HFFc6 (cell line): Measurements from ENCODE around the gene LCLAT1. TPM values are rescaled to one million over a fixed set of nuclear protein-coding genes. Genes with fewer than 3 reads are reported as not detected.

Source experiments
- DNase-seq: peaks from one replicate; pipeline ENCODE4 v3.0.0-alpha.2; 2018
- H3K27ac Mint-ChIP-seq: 2 replicates; pipeline ENCODE4 v1.8.0; 2020; ENCODE audit warnings: mild to moderate bottlenecking, mixed read lengths
- H3K27me3 Mint-ChIP-seq: 2 replicates; pipeline ENCODE4 v1.8.0; 2021; ENCODE audit warnings: mild to moderate bottlenecking, moderate library complexity, mixed read lengths; ENCODE audit not compliant: insufficient read depth
- H3K36me3 Mint-ChIP-seq: 2 replicates; pipeline ENCODE4 v1.8.0; 2021; ENCODE audit warnings: low read depth, mixed read lengths
- H3K4me1 Mint-ChIP-seq: 2 replicates; pipeline ENCODE4 v1.8.0; 2020; ENCODE audit warnings: low read depth, mixed read lengths
- H3K4me3 Mint-ChIP-seq: 2 replicates; pipeline ENCODE4 v1.8.0; 2020; ENCODE audit warnings: mild to moderate bottlenecking, moderate library complexity, mixed read lengths
- H3K9me3 Mint-ChIP-seq: 2 replicates; pipeline ENCODE4 v1.8.0; 2020; ENCODE audit warnings: mild to moderate bottlenecking, mixed read lengths
- total RNA-seq, 6 experiments: library from RNA; stranded (reverse); fragmentation: NEBNext Ultra II Directional; extraction: Animal tissue kit (Norgen Biotek cat#: 25700); gene quantifications; 2 replicates in 1 of 6; 3 replicates in 5 of 6; pipeline ENCODE4 v1.2.3, GENCODE V29; 2021
- TF ChIP-seq, protein P1 (sequence below): fragments of 200-600 bp; sonication (generic); IDR thresholded peaks from 2 replicates; pipeline ENCODE4 v1.5.0; 2021; ENCODE audit warnings: antibody characterized with exemption, mild to moderate bottlenecking

LCLAT1 gene
- total RNA-seq, 6 experiments from 2014 or later: 21.0 to 27.0 (median 23.0) TPM

DNA sequence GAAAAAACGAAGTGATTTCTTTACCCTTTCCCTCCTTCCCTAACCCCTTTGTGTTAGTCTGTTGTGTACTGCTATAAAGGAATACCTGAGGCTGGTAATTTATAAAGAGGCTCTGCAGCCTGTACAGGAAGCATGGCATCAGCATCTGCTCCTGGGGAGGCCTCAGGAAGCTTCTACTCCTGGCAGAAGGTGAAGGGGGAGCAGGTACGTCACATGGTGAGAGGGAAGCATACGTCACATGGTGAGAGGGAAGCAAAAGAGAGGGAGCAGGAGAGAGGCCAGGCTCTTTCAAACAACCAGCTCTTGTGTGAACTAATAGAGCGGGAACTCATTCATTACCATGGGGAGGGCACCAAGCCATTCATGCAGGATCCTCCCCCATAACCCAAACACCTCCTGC is 234.0 kb downstream of the LCLAT1 start:
- Mint-ChIP-seq H3K36me3 (no peaks in the 10 kb centered on the region), H3K9me3 (no peaks in the 10 kb centered on the region), H3K27me3 (peaks cover 2% of the 10 kb centered on the region; the same call in 1 of the 2 replicates), H3K27ac (no peak overlapping the region), H3K4me1 (peaks cover 16% of the 10 kb centered on the region), H3K4me3 (no peak overlapping the region)
- DNase-seq: no peak
- TF ChIP-seq, protein P1, sequence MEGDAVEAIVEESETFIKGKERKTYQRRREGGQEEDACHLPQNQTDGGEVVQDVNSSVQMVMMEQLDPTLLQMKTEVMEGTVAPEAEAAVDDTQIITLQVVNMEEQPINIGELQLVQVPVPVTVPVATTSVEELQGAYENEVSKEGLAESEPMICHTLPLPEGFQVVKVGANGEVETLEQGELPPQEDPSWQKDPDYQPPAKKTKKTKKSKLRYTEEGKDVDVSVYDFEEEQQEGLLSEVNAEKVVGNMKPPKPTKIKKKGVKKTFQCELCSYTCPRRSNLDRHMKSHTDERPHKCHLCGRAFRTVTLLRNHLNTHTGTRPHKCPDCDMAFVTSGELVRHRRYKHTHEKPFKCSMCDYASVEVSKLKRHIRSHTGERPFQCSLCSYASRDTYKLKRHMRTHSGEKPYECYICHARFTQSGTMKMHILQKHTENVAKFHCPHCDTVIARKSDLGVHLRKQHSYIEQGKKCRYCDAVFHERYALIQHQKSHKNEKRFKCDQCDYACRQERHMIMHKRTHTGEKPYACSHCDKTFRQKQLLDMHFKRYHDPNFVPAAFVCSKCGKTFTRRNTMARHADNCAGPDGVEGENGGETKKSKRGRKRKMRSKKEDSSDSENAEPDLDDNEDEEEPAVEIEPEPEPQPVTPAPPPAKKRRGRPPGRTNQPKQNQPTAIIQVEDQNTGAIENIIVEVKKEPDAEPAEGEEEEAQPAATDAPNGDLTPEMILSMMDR: no peak

DNA sequence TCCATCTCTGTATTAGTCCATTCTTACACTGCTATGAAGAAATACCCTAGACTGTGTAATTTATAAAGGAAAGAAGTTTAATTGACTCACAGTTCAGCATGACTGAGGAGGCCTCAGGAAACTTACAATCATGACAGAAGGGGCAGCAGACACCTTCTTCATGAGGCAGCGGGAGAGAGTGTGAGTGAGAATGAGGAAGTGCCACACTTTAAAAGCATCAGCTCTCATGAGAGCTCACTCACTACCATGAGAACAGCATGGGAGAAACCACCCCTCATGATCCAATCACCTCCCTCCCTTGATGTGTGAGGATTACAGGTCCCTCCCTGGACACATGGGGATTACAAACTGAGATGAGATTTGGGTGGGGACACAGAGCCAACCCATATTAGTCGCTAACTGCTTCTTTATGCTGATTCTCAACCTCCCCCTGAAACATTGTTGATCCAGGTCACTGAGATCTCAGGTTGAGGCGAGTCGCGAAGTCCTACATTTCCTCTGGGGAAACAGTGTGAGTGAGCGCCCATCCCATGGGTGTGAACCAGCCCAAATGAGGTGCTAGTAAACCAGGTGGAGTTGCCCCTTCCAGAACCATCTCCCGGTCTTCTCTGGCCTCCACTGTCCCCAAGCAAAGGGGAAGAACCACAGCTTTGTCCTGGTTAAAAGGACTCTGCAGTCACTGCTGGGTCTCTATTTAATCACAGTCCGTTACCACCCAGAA is 236.3 kb downstream of the LCLAT1 start:
- TF ChIP-seq, protein P1: no peak
- Mint-ChIP-seq H3K27me3 (peaks cover 4% of the 10 kb centered on the region; the same call in 1 of the 2 replicates), H3K27ac (no peak overlapping the region), H3K9me3 (no peaks in the 10 kb centered on the region), H3K4me3 (no peak overlapping the region), H3K4me1 (peaks cover 8% of the 10 kb centered on the region), H3K36me3 (no peaks in the 10 kb centered on the region)
- DNase-seq: no peak

DNA sequence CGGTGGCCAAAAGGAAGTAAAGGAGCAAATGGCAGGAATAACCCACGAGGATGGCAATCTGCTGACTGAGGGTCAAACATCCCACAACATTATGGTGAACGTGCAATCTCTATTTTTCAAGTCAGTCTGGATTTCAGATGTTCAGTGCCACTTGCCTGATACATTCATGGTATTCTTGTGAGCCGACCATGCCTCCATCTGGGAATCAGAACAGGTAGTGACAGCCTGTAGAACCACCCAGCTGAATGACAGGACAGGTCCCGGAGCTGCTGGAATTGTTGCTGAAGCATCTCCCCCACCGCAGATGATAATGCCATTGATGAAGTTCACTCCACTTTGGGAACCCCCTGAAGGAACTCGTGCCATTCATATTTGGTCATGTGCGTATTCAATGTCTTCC is 237.0 kb downstream of the LCLAT1 start:
- Mint-ChIP-seq H3K27ac (no peak overlapping the region), H3K4me3 (no peak overlapping the region), H3K27me3 (peaks cover 4% of the 10 kb centered on the region; the same call in 1 of the 2 replicates), H3K4me1 (peaks cover 8% of the 10 kb centered on the region), H3K9me3 (no peaks in the 10 kb centered on the region), H3K36me3 (no peaks in the 10 kb centered on the region)
- TF ChIP-seq, protein P1: no peak
- DNase-seq: no peak

DNA sequence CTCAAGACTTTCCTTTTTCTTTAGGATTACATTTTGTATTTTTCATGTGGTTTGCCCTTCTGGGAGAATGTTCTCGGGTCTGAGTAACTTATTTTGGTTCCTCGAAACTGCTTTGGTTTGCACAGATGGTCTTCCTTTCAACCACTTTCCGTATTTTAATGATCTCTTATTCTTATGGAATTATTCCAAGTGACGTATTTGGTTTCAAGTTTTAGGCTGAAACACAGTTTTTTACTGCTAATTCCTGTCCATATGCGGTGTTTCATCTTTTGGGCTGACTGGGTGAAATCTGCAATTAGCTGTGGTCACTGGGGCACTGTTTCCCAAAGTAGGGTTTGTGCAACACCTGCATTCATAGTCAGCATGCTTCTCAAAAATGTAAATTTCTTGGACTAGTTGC is 237.5 kb downstream of the LCLAT1 start:
- DNase-seq: no peak
- H3K36me3 Mint-ChIP-seq: no peaks in the 10 kb centered on the region
- H3K4me3 Mint-ChIP-seq: no peak overlapping the region
- H3K9me3 Mint-ChIP-seq: no peaks in the 10 kb centered on the region
- TF ChIP-seq, protein P1: no peak
- H3K27me3 Mint-ChIP-seq: peaks cover 4% of the 10 kb centered on the region; the same call in 1 of the 2 replicates
- peaks cover 8% of the 10 kb centered on the region for H3K4me1 Mint-ChIP-seq
- no peak overlapping the region for H3K27ac Mint-ChIP-seq

DNA sequence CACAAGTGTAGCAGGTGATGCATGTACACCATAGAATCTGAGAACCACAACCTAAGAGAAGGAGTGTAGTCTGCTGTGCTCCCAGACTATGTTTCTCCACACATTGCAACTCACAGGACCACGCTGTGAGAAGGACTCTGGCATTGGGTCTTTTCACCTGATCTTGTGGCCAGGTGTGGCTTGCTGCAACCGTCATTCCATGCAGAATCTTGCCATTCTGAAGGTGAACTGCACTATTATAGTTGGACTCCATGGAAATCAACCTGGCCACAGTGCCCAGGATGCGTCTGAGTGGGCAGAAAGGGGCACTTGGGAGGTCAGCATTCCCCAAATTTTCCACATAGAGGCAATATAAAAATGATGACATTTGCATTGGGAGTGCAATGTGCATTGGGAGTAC is 237.9 kb downstream of the LCLAT1 start:
- Mint-ChIP-seq H3K27me3 (peaks cover 4% of the 10 kb centered on the region; the same call in 1 of the 2 replicates), H3K4me1 (peaks cover 8% of the 10 kb centered on the region), H3K4me3 (no peak overlapping the region), H3K27ac (no peak overlapping the region), H3K9me3 (no peaks in the 10 kb centered on the region), H3K36me3 (no peaks in the 10 kb centered on the region)
- TF ChIP-seq, protein P1: no peak
- DNase-seq: no peak
